Measurements from ENCODE around the gene FNDC3A.

- TF ChIP-seq CTCF (IDR thresholded peaks at IDR 0.05) (no peak), POLR2A (IDR thresholded peaks at IDR 0.05) (no peak)
Measured at GRCh38 chr13:48930918-48931317, 44.8 kb upstream of the FNDC3A start.
